ENCODE results near the gene IL17C. TPM values are rescaled to one million over a fixed set of nuclear protein-coding genes. Genes with fewer than 3 reads are reported as not detected.

The IL17C gene
- total RNA-seq, 4 donors from 2014 or later, result 0.91 TPM; not detected in 3

DNA sequence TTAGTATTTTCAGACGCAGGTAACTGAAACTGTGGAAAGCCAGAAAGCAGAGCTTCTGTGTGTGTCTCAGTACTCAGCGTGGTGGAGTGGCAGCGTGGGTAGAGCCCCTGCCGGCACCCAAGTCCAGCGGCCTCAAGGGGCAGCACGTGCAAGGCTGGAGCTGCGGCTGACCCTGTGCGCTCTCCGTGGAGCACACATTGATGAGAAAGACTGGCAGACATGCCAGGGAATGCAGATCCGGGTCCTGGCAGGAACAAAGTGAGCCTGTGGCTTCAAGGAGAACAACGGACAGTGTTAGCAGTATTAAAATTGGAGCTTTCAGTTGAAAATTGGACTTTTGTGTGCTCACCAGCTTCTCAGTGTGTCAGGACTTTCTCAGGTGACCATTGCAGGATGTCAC, 44.9 kb upstream of the IL17C start:
- 83 to 86% methylated on average over 11 of the region's 11 CpGs for WGBS, 2 donors
- TF ChIP-seq POLR2A (IDR thresholded peaks at IDR 0.05) (no peak), CTCF (IDR thresholded peaks at IDR 0.05) (no peak)
- intact Hi-C loops (cut with DNase I; ENCODE audit: low total_unique reads), result no loop called here
- no peak for DNase-seq (ENCODE audit: low spot score in 2 of 2)
- no peak overlapping the region for H3K4me3 ChIP-seq (ENCODE audit: low read depth, poor library complexity, severe bottlenecking)

GRCh38 chr16:88593910-88594309, 44.5 kb upstream of the IL17C start:
- intact Hi-C loops (cut with DNase I; ENCODE audit: low total_unique reads), result no loop called here
- H3K4me3 ChIP-seq (ENCODE audit: low read depth, poor library complexity, severe bottlenecking), result no peak overlapping the region
- TF ChIP-seq POLR2A (IDR thresholded peaks at IDR 0.05), result no peak
- no peak for TF ChIP-seq CTCF (IDR thresholded peaks at IDR 0.05)
- 92 to 98% methylated on average over 6 of the region's 6 CpGs for WGBS, 2 donors
- DNase-seq (ENCODE audit: low spot score in 2 of 2), result no peak

DNA sequence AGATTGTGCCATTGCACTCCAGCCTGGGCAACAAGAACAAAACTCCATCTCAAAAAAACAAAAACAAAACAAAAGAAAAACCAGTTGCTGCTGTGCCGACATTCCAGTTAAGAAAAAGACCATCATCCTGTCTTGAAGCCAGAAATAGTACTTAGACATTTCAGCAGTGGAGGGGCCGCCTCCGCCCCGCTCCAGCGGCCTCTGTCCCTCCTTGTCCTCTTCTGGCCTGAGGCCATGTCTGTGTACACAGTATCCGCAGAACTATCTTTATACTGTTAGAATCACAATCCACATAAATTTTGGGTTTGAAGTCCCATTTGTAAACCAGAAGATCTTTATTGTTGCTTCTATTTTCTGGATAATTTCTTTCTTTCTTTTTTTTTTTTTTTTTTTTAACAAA, 43.3 kb upstream of the IL17C start:
- TF ChIP-seq CTCF (IDR thresholded peaks at IDR 0.05), result no peak
- TF ChIP-seq POLR2A (IDR thresholded peaks at IDR 0.05), result no peak
- 90 to 92% methylated on average over 6 of the region's 6 CpGs for WGBS, 2 donors
- intact Hi-C loops (cut with DNase I; ENCODE audit: low total_unique reads), result no loop called here
- no peak overlapping the region for H3K4me3 ChIP-seq (ENCODE audit: low read depth, poor library complexity, severe bottlenecking)
- no peak for DNase-seq (ENCODE audit: low spot score in 2 of 2)

- no peak for DNase-seq (ENCODE audit: low spot score in 2 of 2)
- WGBS, 2 donors, result 94 to 95% methylated on average over 10 of the region's 10 CpGs
Observed at GRCh38 chr16:88595921-88596320, 42.5 kb upstream of the IL17C start.

DNA sequence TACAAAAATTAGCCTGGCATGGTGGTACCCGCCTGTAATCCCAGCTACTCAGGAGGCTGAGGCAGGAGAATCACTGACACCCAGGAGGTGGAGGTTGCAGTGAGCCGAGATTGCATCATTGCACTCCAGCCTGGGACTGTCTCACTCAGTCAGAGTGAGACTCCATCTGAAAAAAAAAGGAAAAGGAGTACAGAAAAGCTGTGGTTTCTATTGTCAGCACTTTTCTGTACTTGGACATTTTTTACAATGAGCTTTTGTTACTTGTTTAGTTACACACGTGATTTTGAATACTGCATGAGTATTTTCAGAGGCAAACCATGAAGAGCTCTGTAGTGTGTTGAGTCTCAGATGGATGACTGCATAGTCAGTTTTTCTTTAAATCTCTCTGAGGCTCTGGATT, 41.9 kb upstream of the IL17C start:
- no peak for DNase-seq (ENCODE audit: low spot score in 2 of 2)
- intact Hi-C loops (cut with DNase I; ENCODE audit: low total_unique reads), result no loop called here
- WGBS, 2 donors, result 63 to 85% methylated on average over 3 of the region's 3 CpGs
- no peak overlapping the region for H3K4me3 ChIP-seq (ENCODE audit: low read depth, poor library complexity, severe bottlenecking)
- no peak for TF ChIP-seq CTCF (IDR thresholded peaks at IDR 0.05)
- TF ChIP-seq POLR2A (IDR thresholded peaks at IDR 0.05), result no peak

More at GRCh38 chr16:88595921-88596320, 42.5 kb upstream of the IL17C start:
- no peak overlapping the region for H3K4me3 ChIP-seq (ENCODE audit: low read depth, poor library complexity, severe bottlenecking)
- intact Hi-C loops (cut with DNase I; ENCODE audit: low total_unique reads), result no loop called here
- no peak for TF ChIP-seq CTCF (IDR thresholded peaks at IDR 0.05)
- no peak for TF ChIP-seq POLR2A (IDR thresholded peaks at IDR 0.05)

DNA sequence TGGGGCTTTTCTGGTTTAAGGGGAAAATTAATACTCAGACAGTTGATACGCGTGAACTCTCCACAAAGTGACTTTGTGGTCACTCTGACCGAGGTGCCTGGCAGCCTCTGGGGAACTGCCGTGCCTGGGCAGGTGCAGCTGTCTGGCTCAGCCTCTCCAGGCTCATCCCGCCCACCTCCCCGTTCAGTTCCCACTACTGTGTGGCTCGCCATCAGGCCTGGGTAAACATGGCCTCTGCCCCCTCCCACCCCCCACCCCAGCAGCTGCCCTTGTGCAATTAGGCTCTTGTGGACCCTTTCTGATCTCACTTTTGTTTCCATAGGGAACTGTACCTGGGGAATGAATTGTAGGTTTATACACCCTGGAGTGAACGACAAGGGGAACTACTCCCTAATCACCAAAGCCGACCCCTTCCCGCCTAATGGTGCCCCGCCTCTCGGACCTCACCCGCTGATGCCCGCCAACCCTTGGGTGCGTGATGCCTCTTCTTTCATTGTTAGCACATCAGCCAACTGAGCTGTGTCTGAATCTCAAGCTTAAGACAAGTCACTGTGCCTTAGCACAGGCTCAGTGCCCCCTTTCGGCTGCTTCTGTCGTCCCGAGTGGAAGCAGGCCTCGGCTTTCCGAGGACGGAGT, 40.4 kb upstream of the IL17C start:
- no peak for TF ChIP-seq POLR2A (IDR thresholded peaks at IDR 0.05)
- no peak for TF ChIP-seq CTCF (IDR thresholded peaks at IDR 0.05)
- WGBS, 2 donors, result 82 to 85% methylated on average over 21 of the region's 21 CpGs
- no peak overlapping the region for H3K4me3 ChIP-seq (ENCODE audit: low read depth, poor library complexity, severe bottlenecking)
- intact Hi-C loops (cut with DNase I; ENCODE audit: low total_unique reads), result no loop called here
- no peak for DNase-seq (ENCODE audit: low spot score in 2 of 2)
